H1 (cell line): ENCODE measurements around the gene HS6ST2. TPM values are rescaled to one million over a fixed set of nuclear protein-coding genes. Genes with fewer than 3 reads are reported as not detected.

Experiments
- CTCF ChIA-PET: fragments of 300-600 bp; sonication (Branson Sonifier 250); formaldehyde crosslinking; loops from one replicate; lab custom pipeline; 2021; ENCODE audit not compliant: partially characterized antibody; lab: Charles Lee
- POLR2A ChIA-PET: fragments of 300-600 bp; sonication (Branson Sonifier 250); formaldehyde crosslinking; loops from one replicate; lab custom pipeline; 2021; ENCODE audit warnings: inconsistent platforms; ENCODE audit not compliant: partially characterized antibody; lab: Charles Lee
- DNase-seq, 2 experiments: peaks; one replicate each; pipeline versions ENCODE4 v3.0.0 to v3.0.0-alpha.2; 2010 to 2022; ENCODE audit warnings: low spot score in 2 of 2, low read depth in 1 of 2, mixed read lengths in 1 of 2
- FAIRE-seq: peaks from 2 replicates; lab custom pipeline; 2011; peaks lifted over from hg19 to GRCh38; lab: Jason Lieb, UNC
- H2AFZ ChIP-seq: 2 replicates; pipeline ENCODE4 v1.8.1; 2012; ENCODE audit warnings: low read length, inconsistent platforms
- H2AK5ac ChIP-seq: 2 replicates; pipeline ENCODE4 v1.6.1; 2013; ENCODE audit warnings: low read depth, low read length
- H2BK120ac ChIP-seq: replicated peaks from 2 replicates; pipeline ENCODE3; 2013; ENCODE audit warnings: low read depth, low read length, inconsistent platforms
- H2BK12ac ChIP-seq: 2 replicates; pipeline ENCODE4 v1.6.1; 2013; ENCODE audit warnings: low read depth, low read length
- H2BK15ac ChIP-seq: 2 replicates; pipeline ENCODE4 v1.6.1; 2013; ENCODE audit warnings: low read length
- H2BK20ac ChIP-seq: 2 replicates; pipeline ENCODE4 v1.6.1; 2013; ENCODE audit warnings: low read length
- H2BK5ac ChIP-seq: 2 replicates; pipeline ENCODE4 v1.6.1; 2013; ENCODE audit warnings: low read depth, low read length
- H3K14ac ChIP-seq: 2 replicates; pipeline ENCODE4 v1.6.1; 2013; ENCODE audit warnings: inconsistent platforms; ENCODE audit not compliant: insufficient read length
- H3K18ac ChIP-seq: 2 replicates; pipeline ENCODE4 v1.6.1; 2013; ENCODE audit warnings: low read length; ENCODE audit errors: extremely low read depth
- H3K23ac ChIP-seq: 2 replicates; pipeline ENCODE4 v1.6.1; 2013; ENCODE audit warnings: inconsistent platforms; ENCODE audit not compliant: insufficient read length
- H3K23me2 ChIP-seq: 2 replicates; pipeline ENCODE4 v1.6.1; 2013; ENCODE audit warnings: low read depth, low read length
- H3K27ac ChIP-seq: 2 replicates; pipeline ENCODE4 v1.6.1; 2011; ENCODE audit warnings: low read depth, low read length, inconsistent platforms
- H3K27me3 ChIP-seq, 4 experiments: replicated peaks in 1 of 4; 1 replicate in 1 of 4; 2 replicates in 3 of 4; pipeline versions ENCODE4 v1.6.1 to v1.8.1; 2011 to 2013; ENCODE audit warnings: low read length in 3 of 4, mild to moderate bottlenecking in 3 of 4, inconsistent platforms in 2 of 4, mixed read lengths in 2 of 4, moderate library complexity in 1 of 4; ENCODE audit not compliant: control insufficient read depth in 3 of 4, insufficient read depth in 3 of 4; ENCODE audit errors: extremely low read depth in 1 of 4
- H3K36me3 ChIP-seq, 4 experiments: 2 replicates each; pipeline versions ENCODE4 v1.6.1 to v1.8.1; 2011 to 2013; ENCODE audit warnings: mild to moderate bottlenecking in 4 of 4, low read length in 3 of 4, moderate library complexity in 2 of 4, control low read depth in 1 of 4, inconsistent platforms in 1 of 4; ENCODE audit not compliant: insufficient read depth in 4 of 4, control insufficient read depth in 2 of 4
- H3K4ac ChIP-seq: replicated peaks from 2 replicates; pipeline ENCODE3; 2013; ENCODE audit warnings: low read length, low read depth, mixed read lengths, inconsistent platforms; ENCODE audit not compliant: insufficient read length
- H3K4me1 ChIP-seq, 4 experiments: replicated peaks in 1 of 4; 1 replicate in 1 of 4; 2 replicates in 3 of 4; pipeline versions ENCODE4 v1.6.1 to v1.8.1; 2011 to 2013; ENCODE audit warnings: low read length in 3 of 4, inconsistent platforms in 2 of 4, mixed read lengths in 1 of 4; ENCODE audit not compliant: insufficient read depth in 4 of 4, control insufficient read depth in 3 of 4
- H3K4me2 ChIP-seq, 2 experiments: 2 replicates each; pipeline versions ENCODE4 v1.6.1 to v1.8.1; 2011 to 2013; ENCODE audit warnings: low read depth in 2 of 2, low read length in 2 of 2, control low read depth in 1 of 2, inconsistent platforms in 1 of 2, mild to moderate bottlenecking in 1 of 2; ENCODE audit not compliant: insufficient read depth in 1 of 2
- H3K4me3 ChIP-seq, 4 experiments: fragments of 200-600, 300-600 bp in 1 of 4; sonication (generic), shearing (Covaris generic), sonication (Bioruptor Twin) in 1 of 4; 2 replicates each; pipeline versions ENCODE4 v1.5.1 to v1.8.1; 2011 to 2016; ENCODE audit warnings: low read length in 4 of 4, low read depth in 3 of 4, control low read depth in 2 of 4, inconsistent platforms in 2 of 4, mild to moderate bottlenecking in 2 of 4, mixed read lengths in 1 of 4, moderate library complexity in 1 of 4; ENCODE audit not compliant: insufficient read depth in 2 of 4; ENCODE audit errors: extremely low read depth in 1 of 4
- H3K56ac ChIP-seq: replicated peaks from 2 replicates; pipeline ENCODE3; 2013; ENCODE audit warnings: low read depth, mild to moderate bottlenecking, mixed read lengths, low read length, inconsistent platforms; ENCODE audit not compliant: insufficient read length
- H3K79me1 ChIP-seq: 2 replicates; pipeline ENCODE4 v1.6.1; 2013; ENCODE audit warnings: low read depth, low read length, control low read depth
- H3K79me2 ChIP-seq, 2 experiments: 2 replicates each; pipeline versions ENCODE4 v1.6.1 to v1.8.1; 2012 to 2013; ENCODE audit warnings: low read length in 2 of 2, mild to moderate bottlenecking in 2 of 2, inconsistent platforms in 1 of 2; ENCODE audit not compliant: insufficient read depth in 2 of 2, control insufficient read depth in 1 of 2
- H3K9ac ChIP-seq, 4 experiments: replicated peaks in 1 of 4; 1 replicate in 1 of 4; 2 replicates in 3 of 4; pipeline versions ENCODE4 v1.6.1 to v1.8.1; 2011 to 2013; ENCODE audit warnings: low read depth in 3 of 4, low read length in 3 of 4, control low read depth in 2 of 4, mild to moderate bottlenecking in 2 of 4, moderate library complexity in 2 of 4, inconsistent platforms in 1 of 4; ENCODE audit errors: extremely low read depth in 1 of 4
- H3K9me3 ChIP-seq, 2 experiments: 2 replicates each; pipeline versions ENCODE4 v1.6.1 to v1.8.1; 2012 to 2013; ENCODE audit warnings: mild to moderate bottlenecking in 2 of 2, moderate library complexity in 2 of 2, control low read depth in 1 of 2, inconsistent platforms in 1 of 2, low read depth in 1 of 2, low read length in 1 of 2, mixed read lengths in 1 of 2; ENCODE audit not compliant: insufficient read depth in 2 of 2
- H4K20me1 ChIP-seq, 2 experiments: replicated peaks in 1 of 2; 2 replicates each; pipeline versions ENCODE3 to v1.8.1; 2011 to 2013; ENCODE audit warnings: inconsistent platforms in 2 of 2, low read length in 2 of 2, mild to moderate bottlenecking in 1 of 2; ENCODE audit not compliant: insufficient read depth in 2 of 2, control insufficient read depth in 1 of 2
- H4K5ac ChIP-seq: 2 replicates; pipeline ENCODE4 v1.6.1; 2013; ENCODE audit warnings: low read length, low read depth, mixed read lengths, inconsistent platforms; ENCODE audit not compliant: insufficient read length
- H4K8ac ChIP-seq: 2 replicates; pipeline ENCODE4 v1.8.0; 2013; ENCODE audit warnings: mild to moderate bottlenecking, moderate library complexity, low read length, inconsistent platforms; ENCODE audit not compliant: insufficient read depth; ENCODE audit errors: extremely low read depth
- H4K91ac ChIP-seq: replicated peaks from 2 replicates; pipeline ENCODE3; 2013; ENCODE audit warnings: low read length, mixed read lengths, inconsistent platforms; ENCODE audit not compliant: insufficient read length
- BCL11A ChIP-seq, 2 experiments: IDR thresholded peaks; one replicate each; pipeline ENCODE4 v1.6.1; 2011; ENCODE audit warnings: low read depth in 2 of 2, low read length in 2 of 2, mild to moderate bottlenecking in 2 of 2
- CREB1 ChIP-seq: IDR thresholded peaks from 2 replicates; pipeline ENCODE4 v1.6.1; 2012; ENCODE audit warnings: inconsistent platforms
- EP300 ChIP-seq, 2 experiments: IDR thresholded peaks; 1 replicate in 1 of 2; 2 replicates in 1 of 2; pipeline ENCODE4 v1.6.1; 2011 to 2012; ENCODE audit warnings: low read depth in 2 of 2, low read length in 2 of 2, mild to moderate bottlenecking in 2 of 2, borderline replicate concordance in 1 of 2, inconsistent platforms in 1 of 2, moderate library complexity in 1 of 2
- EZH2 ChIP-seq: fragments of 200-600 bp; sonication (generic); IDR thresholded peaks from 2 replicates; pipeline ENCODE4 v1.7.1; 2012; ENCODE audit warnings: low read depth, mild to moderate bottlenecking, moderate library complexity, low read length, inconsistent platforms; ENCODE audit not compliant: severe bottlenecking
- JUND ChIP-seq: IDR thresholded peaks from 2 replicates; pipeline ENCODE4 v1.6.1; 2011; ENCODE audit warnings: mild to moderate bottlenecking, improper control_type of control experiment, low read length
- POLR2A ChIP-seq, 2 experiments: IDR thresholded peaks; 1 replicate in 1 of 2; 2 replicates in 1 of 2; pipeline ENCODE4 v1.6.1; 2011; ENCODE audit warnings: low read depth in 2 of 2, low read length in 2 of 2, mild to moderate bottlenecking in 2 of 2; ENCODE audit errors: control extremely low read depth in 1 of 2
- SIN3A ChIP-seq, 2 experiments: IDR thresholded peaks in 1 of 2; conservative IDR thresholded peaks in 1 of 2; 2 replicates each; pipeline ENCODE4 v1.6.1; 2011 to 2012; ENCODE audit warnings: low read length in 2 of 2, improper control_type of control experiment in 1 of 2, low read depth in 1 of 2, mild to moderate bottlenecking in 1 of 2
- SUZ12 ChIP-seq: fragments of 200-600 bp; sonication (generic); IDR thresholded peaks from 2 replicates; pipeline ENCODE4 v1.6.1; 2012; ENCODE audit warnings: mild to moderate bottlenecking, inconsistent platforms, low read length, moderate library complexity, mixed read lengths
- TEAD4 ChIP-seq: IDR thresholded peaks from 2 replicates; pipeline ENCODE4 v1.6.1; 2012; ENCODE audit warnings: low read depth, low read length, inconsistent platforms, mixed read lengths
- WGBS, 2 experiments: shearing (Covaris generic) in 1 of 2; methylation state at CpG; one replicate each; pipeline versions ENCODE4 v1.1.6 to v1.1.7; 2013 to 2015; ENCODE audit warnings: low lambda C conversion rate in 2 of 2, mixed read lengths in 2 of 2, inconsistent platforms in 1 of 2, low coverage in 1 of 2, missing lambda C conversion rate in 1 of 2; ENCODE audit not compliant: insufficient replicate concordance in 2 of 2, insufficient coverage in 1 of 2, insufficient read length in 1 of 2; ENCODE audit errors: extremely low coverage in 1 of 2, missing lambda C conversion rate in 1 of 2; 5-methylcytosine and 5-hydroxymethylcytosine counted together
- polyA plus RNA-seq, 7 experiments: library from polyadenylated mRNA; depleted of rRNA in 3 of 7; stranded (reverse) in 5 of 7; unstranded in 2 of 7; fragments of >200 nt in 5 of 7; fragments of 200-250 nt in 2 of 7; gene quantifications; 1 replicate in 5 of 7; 2 replicates in 1 of 7; 4 replicates in 1 of 7; pipeline versions ENCODE4 v1.2.1 to v1.2.3, GENCODE V29; 2011 to 2013; ENCODE audit warnings: missing spikeins in 2 of 7, mixed read lengths in 2 of 7
- total RNA-seq: library from RNA; stranded (reverse); fragmentation: NEBNext Ultra II Directional; extraction: Animal tissue kit (Norgen Biotek cat#: 25700); gene quantifications from 2 replicates; pipeline ENCODE4 v1.2.1, GENCODE V29; 2021
- TF ChIP-seq, protein P1 (sequence below): IDR thresholded peaks from 2 replicates; pipeline ENCODE4 v1.6.1; 2011; ENCODE audit warnings: low read length, improper control_type of control experiment

Gene HS6ST2
- total and polyA plus RNA-seq, 2 of the 8 experiments (the other 6 are each of a cell fraction or from before 2014, with no cell fraction given) = 3.9 TPM

DNA sequence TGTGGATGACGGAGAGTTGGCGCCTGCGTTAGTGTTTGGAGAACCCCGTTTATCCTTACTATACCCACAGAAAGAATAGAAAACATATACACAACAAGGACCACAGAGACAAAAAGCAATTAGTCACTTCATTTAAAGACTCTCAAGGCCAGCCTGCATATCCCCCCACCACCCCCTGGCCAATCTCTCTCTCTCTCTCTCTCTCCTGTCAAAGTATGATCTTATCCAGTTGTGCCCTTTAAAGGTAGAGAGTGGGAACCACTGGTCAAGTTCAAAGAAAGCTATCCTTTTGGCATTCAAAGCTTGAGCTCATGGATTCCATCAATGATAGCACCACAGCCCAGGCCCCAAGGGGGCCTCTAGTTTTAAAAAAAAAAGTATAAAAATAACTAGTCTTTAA lies 289.3 kb downstream of the HS6ST2 start:
- Histone ChIP-seq H3K79me2 (no peaks in the 10 kb centered on the region), H3K23ac (no peak overlapping the region), H3K4me2 (no peak overlapping the region), H2BK5ac (no peak overlapping the region), H3K4me3 (no peak overlapping the region), H3K14ac (no peak overlapping the region), H3K36me3 (no peaks in the 10 kb centered on the region), H2BK20ac (no peak overlapping the region), H3K27me3 (peaks cover 11 to 39% (median 32%) of the 10 kb centered on the region in 4 experiments), H3K4me1 (peaks cover 1 to 6% (median 4%) of the 10 kb centered on the region in 4 experiments; a peak in 4 of 7 replicates), H3K56ac (no peak overlapping the region), H2AK5ac (no peak overlapping the region), H2BK120ac (no peak overlapping the region), H3K79me1 (no peaks in the 10 kb centered on the region), H3K9ac (no peak overlapping the region), H3K9me3 (no peaks in the 10 kb centered on the region), H3K23me2 (no peaks in the 10 kb centered on the region), H3K27ac (no peak overlapping the region), H2BK12ac (no peak overlapping the region), H4K8ac (no peak overlapping the region), H2AFZ (no peak overlapping the region), H4K20me1 (peaks cover 0 to 6% of the 10 kb centered on the region in 2 experiments), H4K5ac (no peak overlapping the region), H2BK15ac (no peak overlapping the region), H3K18ac (no peak overlapping the region), H3K4ac (no peak overlapping the region), H4K91ac (no peak overlapping the region)
- FAIRE-seq = no peak
- TF ChIP-seq EZH2 (no peak), CREB1 (no peak), SIN3A (conservative IDR thresholded peaks at IDR 0.05 in 1 of 2, IDR thresholded peaks at IDR 0.05 in 1 of 2; ENCODE audit: low read depth in 1 of 2, low read length in 2 of 2) (no peak), EP300 (IDR thresholded peaks at IDR 0.05; ENCODE audit: borderline replicate concordance in 1 of 2, low read depth in 2 of 2, low read length in 2 of 2) (no peak), SUZ12 (no peak), TEAD4 (no peak), BCL11A (IDR thresholded peaks at IDR 0.05; ENCODE audit: low read depth in 2 of 2, low read length in 2 of 2) (no peak), POLR2A (IDR thresholded peaks at IDR 0.05; ENCODE audit: control extremely low read depth in 1 of 2, low read depth in 2 of 2, low read length in 2 of 2) (no peak), JUND (no peak)
- TF ChIP-seq, protein P1, sequence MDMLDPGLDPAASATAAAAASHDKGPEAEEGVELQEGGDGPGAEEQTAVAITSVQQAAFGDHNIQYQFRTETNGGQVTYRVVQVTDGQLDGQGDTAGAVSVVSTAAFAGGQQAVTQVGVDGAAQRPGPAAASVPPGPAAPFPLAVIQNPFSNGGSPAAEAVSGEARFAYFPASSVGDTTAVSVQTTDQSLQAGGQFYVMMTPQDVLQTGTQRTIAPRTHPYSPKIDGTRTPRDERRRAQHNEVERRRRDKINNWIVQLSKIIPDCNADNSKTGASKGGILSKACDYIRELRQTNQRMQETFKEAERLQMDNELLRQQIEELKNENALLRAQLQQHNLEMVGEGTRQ = no peak
- ChIA-PET CTCF (no interaction called here), POLR2A (no interaction called here)
- 50% methylated on average over 4 of the region's 4 CpGs; no CpG with 5 or more reads in 1 of the 2 experiments for WGBS, 2 experiments
- no peak for DNase-seq
